Adrenal gland (tissue), 5 donors: ENCODE data around the gene MAD1L1.

Experiments
- POLR2A ChIP-seq, 2 donors: fragments of 450-650 bp; IDR thresholded peaks; one replicate each; pipeline ENCODE4 v1.6.1; 2017; ENCODE audit warnings: antibody characterized with exemption in 2 of 2, mild to moderate bottlenecking in 2 of 2, moderate library complexity in 1 of 2
- TF ChIP-seq, protein P1 (sequence below), 6 experiments: fragments of 450-650 bp in 4 of 6; fragments of 200-600 bp in 2 of 6; sonication (generic) in 1 of 6; IDR thresholded peaks; 1 replicate in 5 of 6; 2 replicates in 1 of 6; pipeline versions ENCODE4 v1.5.1 to v1.8.0; 2016 to 2021; ENCODE audit warnings: antibody characterized with exemption in 6 of 6, mild to moderate bottlenecking in 2 of 6, moderate library complexity in 1 of 6
- donor health status: DM: no; HTN: no; CAD: no.

DNA sequence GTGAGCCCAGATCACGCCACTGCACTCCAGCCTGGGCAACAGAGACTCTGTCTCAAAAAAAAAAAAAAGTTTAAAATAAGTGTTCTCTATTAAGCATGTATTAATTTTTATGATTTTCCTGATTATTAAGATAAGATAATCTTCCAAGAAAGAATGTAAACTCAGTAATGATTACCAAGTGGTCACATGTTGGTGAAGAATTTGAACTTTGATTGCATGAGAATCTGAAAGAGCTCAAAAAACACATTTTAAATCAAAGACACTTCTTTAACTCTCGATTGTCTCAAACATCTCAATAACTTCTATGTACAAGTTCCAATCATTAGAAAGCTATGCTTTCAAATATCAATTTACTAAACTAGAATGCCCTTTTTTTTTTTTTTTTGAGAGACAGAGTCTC is 47.7 kb upstream of the MAD1L1 start:
- no peak for TF ChIP-seq POLR2A (IDR thresholded peaks at IDR 0.05)
- TF ChIP-seq, protein P1, sequence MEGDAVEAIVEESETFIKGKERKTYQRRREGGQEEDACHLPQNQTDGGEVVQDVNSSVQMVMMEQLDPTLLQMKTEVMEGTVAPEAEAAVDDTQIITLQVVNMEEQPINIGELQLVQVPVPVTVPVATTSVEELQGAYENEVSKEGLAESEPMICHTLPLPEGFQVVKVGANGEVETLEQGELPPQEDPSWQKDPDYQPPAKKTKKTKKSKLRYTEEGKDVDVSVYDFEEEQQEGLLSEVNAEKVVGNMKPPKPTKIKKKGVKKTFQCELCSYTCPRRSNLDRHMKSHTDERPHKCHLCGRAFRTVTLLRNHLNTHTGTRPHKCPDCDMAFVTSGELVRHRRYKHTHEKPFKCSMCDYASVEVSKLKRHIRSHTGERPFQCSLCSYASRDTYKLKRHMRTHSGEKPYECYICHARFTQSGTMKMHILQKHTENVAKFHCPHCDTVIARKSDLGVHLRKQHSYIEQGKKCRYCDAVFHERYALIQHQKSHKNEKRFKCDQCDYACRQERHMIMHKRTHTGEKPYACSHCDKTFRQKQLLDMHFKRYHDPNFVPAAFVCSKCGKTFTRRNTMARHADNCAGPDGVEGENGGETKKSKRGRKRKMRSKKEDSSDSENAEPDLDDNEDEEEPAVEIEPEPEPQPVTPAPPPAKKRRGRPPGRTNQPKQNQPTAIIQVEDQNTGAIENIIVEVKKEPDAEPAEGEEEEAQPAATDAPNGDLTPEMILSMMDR (IDR thresholded peaks at IDR 0.05), result no peak
